Subcutaneous adipose tissue (tissue), 4 donors: ENCODE results near the gene SMURF2. TPM values are rescaled to one million over a fixed set of nuclear protein-coding genes. Genes with fewer than 3 reads are reported as not detected.

ENCODE experiments used
- total RNA-seq, 4 donors: library from RNA; depleted of rRNA; stranded (reverse); fragments of >200 nt; gene quantifications; one replicate each; pipeline ENCODE4 v1.1.0, GENCODE V29; 2016
- TF ChIP-seq, protein P1 (sequence below): fragments of 450-650 bp; IDR thresholded peaks from one replicate; pipeline ENCODE4 v1.5.1; 2016; ENCODE audit warnings: low read depth, mild to moderate bottlenecking, control low read depth, antibody characterized with exemption, moderate library complexity

Gene SMURF2
- total RNA-seq, 4 donors from 2014 or later, result 22.7 to 42.4 (median 27.6) TPM

DNA sequence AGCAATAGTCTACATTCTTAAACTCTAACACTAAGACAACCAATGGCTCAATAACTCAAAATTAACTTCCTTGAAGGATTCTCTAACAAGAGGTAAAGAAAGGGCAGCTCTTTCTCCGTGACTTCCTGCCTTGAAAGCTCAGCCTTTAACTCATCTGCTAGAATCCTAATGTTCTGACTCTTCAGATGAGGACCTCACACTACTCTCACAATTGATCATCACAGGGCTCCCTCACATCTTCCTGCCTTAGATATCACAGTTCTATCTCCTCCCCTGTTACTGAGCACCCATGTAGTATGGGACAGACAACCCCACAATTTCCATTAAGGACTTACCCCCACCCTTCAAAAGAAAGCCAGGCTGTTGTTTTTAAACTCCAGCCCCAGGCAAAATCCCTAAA is 33.5 kb downstream of the SMURF2 start:
- TF ChIP-seq, protein P1, sequence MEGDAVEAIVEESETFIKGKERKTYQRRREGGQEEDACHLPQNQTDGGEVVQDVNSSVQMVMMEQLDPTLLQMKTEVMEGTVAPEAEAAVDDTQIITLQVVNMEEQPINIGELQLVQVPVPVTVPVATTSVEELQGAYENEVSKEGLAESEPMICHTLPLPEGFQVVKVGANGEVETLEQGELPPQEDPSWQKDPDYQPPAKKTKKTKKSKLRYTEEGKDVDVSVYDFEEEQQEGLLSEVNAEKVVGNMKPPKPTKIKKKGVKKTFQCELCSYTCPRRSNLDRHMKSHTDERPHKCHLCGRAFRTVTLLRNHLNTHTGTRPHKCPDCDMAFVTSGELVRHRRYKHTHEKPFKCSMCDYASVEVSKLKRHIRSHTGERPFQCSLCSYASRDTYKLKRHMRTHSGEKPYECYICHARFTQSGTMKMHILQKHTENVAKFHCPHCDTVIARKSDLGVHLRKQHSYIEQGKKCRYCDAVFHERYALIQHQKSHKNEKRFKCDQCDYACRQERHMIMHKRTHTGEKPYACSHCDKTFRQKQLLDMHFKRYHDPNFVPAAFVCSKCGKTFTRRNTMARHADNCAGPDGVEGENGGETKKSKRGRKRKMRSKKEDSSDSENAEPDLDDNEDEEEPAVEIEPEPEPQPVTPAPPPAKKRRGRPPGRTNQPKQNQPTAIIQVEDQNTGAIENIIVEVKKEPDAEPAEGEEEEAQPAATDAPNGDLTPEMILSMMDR, result no peak

DNA sequence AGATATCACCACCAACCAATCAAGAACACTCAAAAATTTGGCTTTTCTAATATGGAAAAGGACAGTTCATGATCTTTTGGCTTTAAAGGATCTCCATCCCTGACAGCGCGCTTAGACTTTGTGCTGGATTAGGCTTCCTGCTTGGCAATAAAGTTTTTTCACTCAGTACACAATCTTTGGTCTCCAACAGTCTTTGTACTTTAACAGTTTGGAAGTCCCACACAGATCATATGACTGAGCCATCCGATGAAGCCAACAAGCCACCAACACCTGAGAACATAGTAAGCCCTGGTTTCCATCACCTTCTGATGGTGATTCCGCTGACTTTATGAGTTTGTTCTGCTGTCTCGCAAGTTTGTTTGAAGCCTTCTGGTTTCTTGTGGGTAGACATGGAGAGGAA is 34.3 kb downstream of the SMURF2 start:
- TF ChIP-seq, protein P1, result no peak

DNA sequence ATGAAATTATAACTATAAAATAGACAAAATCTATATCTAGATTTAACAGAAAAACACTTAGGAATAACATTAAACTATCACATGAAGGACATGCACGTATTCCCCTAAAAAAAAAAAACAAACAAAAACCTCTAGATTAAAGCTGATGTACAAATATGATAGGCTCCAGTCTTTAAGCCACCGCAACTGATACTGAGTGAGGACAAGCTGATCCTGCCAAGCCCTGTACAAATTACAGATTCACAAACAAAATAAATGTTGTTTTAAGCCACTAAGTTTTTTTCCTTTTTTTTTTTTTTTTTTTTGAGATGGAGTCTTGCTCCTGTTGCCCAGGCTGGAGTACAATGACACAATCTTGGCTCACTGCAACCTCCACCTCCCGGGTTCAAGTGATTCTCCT is 35.3 kb downstream of the SMURF2 start:
- TF ChIP-seq, protein P1, result no peak

DNA sequence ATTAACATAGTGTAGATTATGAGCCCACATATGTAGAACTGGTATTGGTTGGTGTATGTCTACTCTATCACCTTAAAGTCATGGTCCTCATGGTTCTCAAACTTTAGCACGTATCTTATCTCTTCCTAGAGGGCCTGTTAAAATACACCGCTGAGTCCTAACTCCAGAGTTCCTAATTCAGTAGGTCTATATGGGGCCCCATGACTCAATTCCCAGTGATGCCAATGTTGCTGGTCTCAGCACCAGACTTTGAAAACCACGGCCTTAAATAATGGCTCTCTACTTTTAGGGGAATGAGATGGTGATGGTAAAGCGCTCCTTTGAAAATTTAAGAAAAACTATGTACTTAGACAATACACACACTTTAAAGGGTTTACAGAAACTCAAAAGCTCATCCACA is 36.6 kb downstream of the SMURF2 start:
- TF ChIP-seq, protein P1, result no peak

DNA sequence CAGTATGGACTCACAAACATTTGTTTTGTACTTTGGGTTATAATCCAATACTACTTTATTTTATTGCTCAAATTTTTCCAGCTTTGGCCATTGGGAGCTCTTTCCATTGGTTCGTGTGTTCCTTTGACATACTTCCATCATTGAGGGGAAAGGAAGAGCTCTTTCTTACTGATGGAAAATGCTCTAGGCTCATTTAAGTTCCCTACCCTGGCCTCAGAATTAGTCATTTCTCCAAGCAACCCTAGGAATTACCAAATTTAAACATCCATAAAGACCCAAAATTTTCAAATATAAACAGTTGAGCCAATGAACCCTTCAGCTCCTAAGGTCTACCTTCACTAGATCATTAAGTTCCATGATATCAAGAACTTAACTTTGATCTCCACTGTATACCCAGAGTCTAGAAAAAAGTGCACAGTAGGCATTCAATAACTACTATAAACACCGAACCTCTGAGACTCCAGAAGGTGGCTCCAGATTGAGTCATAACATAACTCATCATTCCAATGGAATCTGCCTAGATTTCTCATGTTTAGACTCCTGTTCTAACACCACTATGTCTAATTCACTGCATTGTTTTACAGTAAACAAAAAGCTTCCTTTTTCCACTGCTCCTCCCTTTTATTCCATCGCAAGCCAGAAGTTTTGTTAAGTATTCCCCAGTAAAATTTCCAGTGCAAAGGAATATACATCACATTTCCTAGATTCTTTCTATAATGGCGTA is 39.0 kb downstream of the SMURF2 start:
- TF ChIP-seq, protein P1, result no peak

DNA sequence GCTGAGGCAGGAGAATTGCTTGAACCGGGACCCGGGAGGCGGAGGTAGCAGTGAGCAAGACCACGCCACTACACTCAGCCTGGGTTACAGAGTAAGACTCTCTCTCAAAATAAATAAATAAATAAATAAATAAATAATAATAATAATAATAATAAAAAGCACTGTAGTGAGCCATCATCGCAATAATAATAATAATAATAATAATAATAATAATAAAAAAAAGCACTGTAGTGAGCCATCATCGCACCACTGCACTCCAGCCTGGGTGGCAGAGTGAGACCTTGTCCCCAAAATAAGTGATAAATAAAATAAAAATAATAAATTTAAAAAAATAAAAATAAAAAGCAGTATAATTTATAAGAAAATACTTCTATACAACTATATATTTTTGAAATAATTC is 40.3 kb downstream of the SMURF2 start:
- TF ChIP-seq, protein P1, result no peak

DNA sequence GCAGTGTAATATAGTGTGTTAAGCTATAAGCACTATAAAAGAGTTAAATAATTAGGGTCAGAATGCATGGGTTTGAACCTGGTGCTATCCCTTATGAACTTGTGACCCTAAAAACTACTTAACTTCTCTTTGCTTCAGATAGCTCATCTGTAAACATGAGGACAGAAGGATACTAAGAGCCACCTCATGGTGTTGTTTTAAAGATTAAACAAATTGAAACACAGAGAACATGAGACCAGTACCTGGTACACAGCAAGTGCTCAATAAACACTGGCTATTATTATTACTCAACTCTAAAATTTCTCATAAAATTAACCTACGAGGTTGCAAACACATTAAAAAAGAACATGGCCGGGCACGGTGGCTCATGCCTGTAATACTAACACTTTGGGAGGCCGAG is 43.3 kb downstream of the SMURF2 start:
- TF ChIP-seq, protein P1, result no peak
